Heart left ventricle (tissue), 16 donors: Measurements from ENCODE around the gene UNC80. TPM values are rescaled to one million over a fixed set of nuclear protein-coding genes. Genes with fewer than 3 reads are reported as not detected.

Source experiments
- ATAC-seq, 4 donors: fragments of 200-7000 bp; cut with Tn5 transposase; one replicate each; pipeline ENCODE4 v1.9.1; 2020 to 2022; ENCODE audit warnings: moderate library complexity in 4 of 4, mild to moderate bottlenecking in 3 of 4, moderate number of reproducible peaks in 1 of 4
- DNase-seq, 5 donors: peaks; one replicate each; pipeline ENCODE4 v3.0.0-alpha.2; 2020
- H3K27ac ChIP-seq, 12 donors: fragments of 200-600 bp; sonication (generic) in 4 of 12; one replicate each; pipeline versions ENCODE4 v1.5.0 to v1.8.0; 2016 to 2022; ENCODE audit warnings: mild to moderate bottlenecking in 2 of 12
- H3K27me3 ChIP-seq, 9 donors: fragments of 200-600 bp; sonication (generic) in 2 of 9; one replicate each; pipeline versions ENCODE4 v1.5.1 to v1.8.0; 2016 to 2022; ENCODE audit warnings: mild to moderate bottlenecking in 3 of 9
- H3K36me3 ChIP-seq, 9 donors: fragments of 200-600 bp; sonication (generic) in 2 of 9; one replicate each; pipeline versions ENCODE4 v1.5.0 to v1.8.0; 2018 to 2022; ENCODE audit warnings: mild to moderate bottlenecking in 2 of 9
- H3K4me1 ChIP-seq, 12 donors: fragments of 200-600 bp; sonication (generic) in 4 of 12; one replicate each; pipeline versions ENCODE4 v1.5.0 to v1.8.0; 2016 to 2022; ENCODE audit warnings: mild to moderate bottlenecking in 3 of 12
- H3K4me3 ChIP-seq, 12 donors: fragments of 200-600 bp; sonication (generic) in 4 of 12; one replicate each; pipeline versions ENCODE4 v1.5.0 to v1.8.0; 2017 to 2022; ENCODE audit warnings: mild to moderate bottlenecking in 9 of 12, moderate library complexity in 4 of 12
- H3K9me3 ChIP-seq, 12 donors: fragments of 200-600 bp; sonication (generic) in 4 of 12; one replicate each; pipeline versions ENCODE4 v1.5.0 to v1.8.0; 2016 to 2022; ENCODE audit warnings: mild to moderate bottlenecking in 1 of 12
- CTCF ChIP-seq, 12 donors: fragments of 200-600 bp; sonication (generic) in 4 of 12; IDR thresholded peaks; one replicate each; pipeline versions ENCODE4 v1.5.0 to v1.8.0; 2018 to 2022; ENCODE audit warnings: antibody characterized with exemption in 12 of 12, mild to moderate bottlenecking in 5 of 12
- POLR2A ChIP-seq, 2 donors: fragments of 450-650 bp; IDR thresholded peaks; one replicate each; pipeline ENCODE4 v1.6.1; 2017; ENCODE audit warnings: antibody characterized with exemption in 2 of 2, mild to moderate bottlenecking in 2 of 2, moderate library complexity in 2 of 2
- WGBS, 4 donors: extraction: QIAGEN DNeasy Blood & Tissue Kit in 2 of 4; methylation state at CpG; one replicate each; pipeline versions ENCODE4 v1.1.5 to v1.1.7; 2013 to 2018; 5-methylcytosine and 5-hydroxymethylcytosine counted together
- intact Hi-C, 10 donors: fragments of 100-400 bp; cut with DNase I; formaldehyde crosslinking; loops; one replicate each; pipeline versions ENCODE4 v1.11.1 to v1.14.2; 2022
- polyA plus RNA-seq, 2 donors: library from polyadenylated mRNA; stranded (reverse); fragments of 200-250 nt; gene quantifications; one replicate each; pipeline ENCODE4 v1.2.3, GENCODE V29; 2013
- total RNA-seq, 9 donors: library from RNA; depleted of rRNA in 2 of 9; stranded (reverse); fragments of >200 nt in 2 of 9; fragmentation: NEBNext Ultra II Directional in 3 of 9; extraction: Animal tissue kit (Norgen Biotek cat#: 25700) in 3 of 9; gene quantifications; one replicate each; pipeline versions ENCODE4 v1.1.0 to v1.2.4, GENCODE V29; 2016 to 2023
- donor health status: ischemic (EF 13 %, LVEDD 7.1; RV severe dilation, severe dysfunction).
- donor health status: healthy with polysubstance abuse.
- donor health status: DM: no; HTN: yes; CAD: no.
- donor health status: DM: no; HTN: no; CAD: no.
- donor health status: ischemic (EF 25% LVEDD 6.9; RV normal size, moderate dysfunction).
- donor health status: ischemic (EF 25% LVEDD 5.7; RV mildly dilated, moderate dysfunction).
- donor health status: healthy.
- donor health status: DM: yes; HTN: yes; CAD: no.
- donor health status: ischemic (EF 35%, LVEDD 5.7; RV mildly dilated, moderate dysfunction).
- donor health status: nonischemic (EF 11% LVEDD 7.7; RV severe dilation, severe dysfunction).
- donor health status: DM: yes; HTN: yes; CAD: no.
- donor health status: PGD.
- donor health status: ischemic (EF 29% LVEDD 5.4; RV normal size, mild dysfunction).
- donor health status: nonischemic (EF 23%, LVEDD 6.1; RV moderate dilation, normal function).

The UNC80 gene
- total and polyA plus RNA-seq, 11 donors, result 0.04 to 1.4 (median 0.36) TPM; not detected in 6

GRCh38 chr2:210000464-210001324 lies 229.1 kb downstream of the UNC80 start:
- H3K9me3 ChIP-seq, result no peaks in the 10 kb centered on the region
- WGBS, 4 donors, result 97 to 99% (median 98%) methylated on average over 10 to 32 of the region's 32 CpGs
- H3K4me1 ChIP-seq, result peaks cover 8 to 35% (median 26%) of the 10 kb centered on the region in 12 donors
- TF ChIP-seq POLR2A (IDR thresholded peaks at IDR 0.05) (no peak), CTCF (IDR thresholded peaks at IDR 0.05) (no peak)
- peaks cover 0 to 3% (median 0%) of the 10 kb centered on the region in 9 donors for H3K36me3 ChIP-seq
- no peaks in the 10 kb centered on the region for H3K27me3 ChIP-seq
- intact Hi-C loops, result loop anchor here in 5 of 10 donors (5.0 kb wide), 2 partner anchors 172 to 177 kb away; partner anchors contain the start of gene KANSL1L (in 4 of the 5)
- no peak overlapping the region for H3K27ac ChIP-seq
- DNase-seq (no peak), ATAC-seq (no peak)
- no peak overlapping the region for H3K4me3 ChIP-seq

- DNase-seq (peak; percentile 96 to 98 (median 97)), ATAC-seq (peak; percentile 100)
- intact Hi-C loops, result loop anchor here in 8 of 10 donors (1.0 to 5.0 kb wide), 5 partner anchors 168 to 175 kb away; partner anchors contain the start of gene KANSL1L (in 6 of the 8)
- H3K36me3 ChIP-seq, result peaks cover 0 to 9% (median 0%) of the 10 kb centered on the region in 9 donors
- H3K27ac ChIP-seq, result peak within 1 kb of the TSS; percentile 35 to 93 (median 85)
- WGBS, 4 donors, result 0 to 1% (median 1%) methylated on average over 41 to 58 of the region's 58 CpGs
- H3K27me3 ChIP-seq, result no peaks in the 10 kb centered on the region
- H3K4me1 ChIP-seq, result peaks cover 8 to 50% (median 31%) of the 10 kb centered on the region in 12 donors
- TF ChIP-seq POLR2A (IDR thresholded peaks at IDR 0.05) (peak in 1 of 2 donors; percentile 56), CTCF (IDR thresholded peaks at IDR 0.05) (no peak)
- no peaks in the 10 kb centered on the region for H3K9me3 ChIP-seq
- peak within 1 kb of the TSS; percentile 81 to 98 (median 92) for H3K4me3 ChIP-seq
Observed at GRCh38 chr2:210002158-210003157, 230.8 kb downstream of the UNC80 start, which contains the start of gene RPE. TSS of gene RPE (plus strand) at chr2:210002638. CDS start at chr2:210002662, 24 bp downstream.

- peak overlapping the region in 3 of 12 donors; percentile 64 to 93 (median 86) for H3K27ac ChIP-seq
- H3K4me3 ChIP-seq, result peak overlapping the region; percentile 81 to 98 (median 92)
- TF ChIP-seq POLR2A (IDR thresholded peaks at IDR 0.05) (no peak), CTCF (IDR thresholded peaks at IDR 0.05) (no peak)
- no peaks in the 10 kb centered on the region for H3K27me3 ChIP-seq
- H3K36me3 ChIP-seq, result peaks cover 0 to 11% (median 0%) of the 10 kb centered on the region in 9 donors
- ATAC-seq, result no peak
- intact Hi-C loops, result loop anchor here in 7 of 10 donors (2.0 to 5.0 kb wide), 4 partner anchors 167 to 174 kb away; partner anchors contain the start of gene KANSL1L (in 5 of the 7)
- H3K4me1 ChIP-seq, result peaks cover 8 to 59% (median 31%) of the 10 kb centered on the region in 12 donors
- DNase-seq, result no peak
- no peaks in the 10 kb centered on the region for H3K9me3 ChIP-seq
- 35 to 56% (median 41%) methylated on average over 2 of the region's 2 CpGs for WGBS, 4 donors
Observed at GRCh38 chr2:210003359-210003758, 231.7 kb downstream of the UNC80 start.
